Measurements from ENCODE around the gene CALR. TPM values are rescaled to one million over a fixed set of nuclear protein-coding genes. Genes with fewer than 3 reads are reported as not detected.

The CALR gene
- total RNA-seq, 6 donors from 2014 or later = 171 to 1,351 (median 423) TPM

GRCh38 chr19:12985049-12985776, 46.8 kb downstream of the CALR start:
- Histone ChIP-seq H3K36me3 (no peaks in the 10 kb centered on the region), H3K4me3 (no peak overlapping the region), H3K27ac (no peak overlapping the region), H3K27me3 (no peaks in the 10 kb centered on the region), H3K9me3 (no peaks in the 10 kb centered on the region), H3K4me1 (peaks cover 13 to 23% (median 19%) of the 10 kb centered on the region in 4 donors)
- 71 to 74% methylated on average over 15 to 16 of the region's 16 CpGs for WGBS, 2 donors
- TF ChIP-seq POLR2AphosphoS5 (IDR thresholded peaks at IDR 0.05) = peak in 1 of 2 donors; percentile 29
- TF ChIP-seq EP300 (IDR thresholded peaks at IDR 0.05) = no peak
- no peak for TF ChIP-seq POLR2A (IDR thresholded peaks at IDR 0.05)
- TF ChIP-seq CTCF (IDR thresholded peaks at IDR 0.05) = no peak
- peak; percentile 67 to 70 for DNase-seq
- peak; percentile 60 to 79 for ATAC-seq (ENCODE audit: low FRiP score in 2 of 2)

- Histone ChIP-seq H3K27me3 (no peaks in the 10 kb centered on the region), H3K9me3 (no peaks in the 10 kb centered on the region), H3K36me3 (no peaks in the 10 kb centered on the region), H3K4me1 (peaks cover 13 to 23% (median 19%) of the 10 kb centered on the region in 4 donors), H3K27ac (no peak overlapping the region), H3K4me3 (no peak overlapping the region)
- ATAC-seq (ENCODE audit: low FRiP score in 2 of 2) (no peak), DNase-seq (no peak)
- TF ChIP-seq POLR2AphosphoS5 (IDR thresholded peaks at IDR 0.05) = no peak
- TF ChIP-seq POLR2A (IDR thresholded peaks at IDR 0.05) = no peak
- TF ChIP-seq EP300 (IDR thresholded peaks at IDR 0.05) = no peak
- TF ChIP-seq CTCF (IDR thresholded peaks at IDR 0.05) = no peak
- WGBS, 2 donors = 93 to 99% methylated on average over 11 to 12 of the region's 12 CpGs
Observed at GRCh38 chr19:12986726-12987125, 48.3 kb downstream of the CALR start.

- H3K4me1 ChIP-seq = peaks cover 13 to 23% (median 19%) of the 10 kb centered on the region in 4 donors
- no peak overlapping the region for H3K27ac ChIP-seq
- H3K36me3 ChIP-seq = no peaks in the 10 kb centered on the region
- H3K9me3 ChIP-seq = no peaks in the 10 kb centered on the region
- no peaks in the 10 kb centered on the region for H3K27me3 ChIP-seq
- 73 to 83% methylated on average over 3 of the region's 3 CpGs for WGBS, 2 donors
- no peak for TF ChIP-seq CTCF (IDR thresholded peaks at IDR 0.05)
- no peak for TF ChIP-seq POLR2AphosphoS5 (IDR thresholded peaks at IDR 0.05)
- TF ChIP-seq EP300 (IDR thresholded peaks at IDR 0.05) = no peak
- TF ChIP-seq POLR2A (IDR thresholded peaks at IDR 0.05) = no peak
- DNase-seq = no peak
- no peak for ATAC-seq (ENCODE audit: low FRiP score in 2 of 2)
- no peak overlapping the region for H3K4me3 ChIP-seq
Observed at GRCh38 chr19:12987190-12987589, 48.8 kb downstream of the CALR start.

GRCh38 chr19:12987781-12988180, 49.4 kb downstream of the CALR start:
- H3K4me1 ChIP-seq = peaks cover 13 to 23% (median 18%) of the 10 kb centered on the region in 4 donors
- H3K9me3 ChIP-seq = no peaks in the 10 kb centered on the region
- DNase-seq (peak in 1 of 2 donors; percentile 69), ATAC-seq (ENCODE audit: low FRiP score in 2 of 2) (no peak)
- H3K27me3 ChIP-seq = no peaks in the 10 kb centered on the region
- TF ChIP-seq EP300 (IDR thresholded peaks at IDR 0.05) (no peak), CTCF (IDR thresholded peaks at IDR 0.05) (no peak), POLR2AphosphoS5 (IDR thresholded peaks at IDR 0.05) (no peak), POLR2A (IDR thresholded peaks at IDR 0.05) (no peak)
- H3K36me3 ChIP-seq = no peaks in the 10 kb centered on the region
- H3K27ac ChIP-seq = no peak overlapping the region
- H3K4me3 ChIP-seq = no peak overlapping the region
- 50 to 70% methylated on average over 3 to 4 of the region's 10 CpGs for WGBS, 2 donors

GRCh38 chr19:12990431-12990830, 52.0 kb downstream of the CALR start:
- ATAC-seq (ENCODE audit: low FRiP score in 2 of 2) (no peak), DNase-seq (peak in 1 of 2 donors; percentile 51)
- 50 to 55% methylated on average over 14 to 22 of the region's 22 CpGs for WGBS, 2 donors
- Histone ChIP-seq H3K27me3 (peaks cover 0 to 3% (median 0%) of the 10 kb centered on the region in 4 donors), H3K4me3 (no peak overlapping the region), H3K4me1 (peaks cover 0 to 10% (median 2%) of the 10 kb centered on the region in 4 donors), H3K9me3 (no peaks in the 10 kb centered on the region), H3K27ac (no peak overlapping the region), H3K36me3 (no peaks in the 10 kb centered on the region)
- TF ChIP-seq CTCF (IDR thresholded peaks at IDR 0.05) (no peak), POLR2AphosphoS5 (IDR thresholded peaks at IDR 0.05) (no peak), POLR2A (IDR thresholded peaks at IDR 0.05) (no peak), EP300 (IDR thresholded peaks at IDR 0.05) (no peak)

Data from upper lobe of left lung (tissue), 6 donors.